ENCODE data around the gene CATSPERE. TPM values are rescaled to one million over a fixed set of nuclear protein-coding genes. Genes with fewer than 3 reads are reported as not detected.
"Not testable (repeated sequence)": the region's sequence is repeated elsewhere in the genome, so short reads cannot be mapped to it uniquely, and the experiment has no call there.

The CATSPERE gene
- total and polyA plus RNA-seq, 10 of the 15 experiments (the other 5 are each of a cell fraction or from before 2014, with no cell fraction given) = 0.04 to 0.24 (median 0.17) TPM; not detected in 3

GRCh38 chr1:244473059-244473605 is 12.1 kb downstream of the CATSPERE start (continued):
- TF ChIP-seq YBX1 (IDR thresholded peaks at IDR 0.05) (no peak), SMAD5 (IDR thresholded peaks at IDR 0.05; ENCODE audit: low read depth) (no peak), SKIL (IDR thresholded peaks at IDR 0.05; ENCODE audit: low read depth, poor library complexity, severe bottlenecking) (no peak)

DNA sequence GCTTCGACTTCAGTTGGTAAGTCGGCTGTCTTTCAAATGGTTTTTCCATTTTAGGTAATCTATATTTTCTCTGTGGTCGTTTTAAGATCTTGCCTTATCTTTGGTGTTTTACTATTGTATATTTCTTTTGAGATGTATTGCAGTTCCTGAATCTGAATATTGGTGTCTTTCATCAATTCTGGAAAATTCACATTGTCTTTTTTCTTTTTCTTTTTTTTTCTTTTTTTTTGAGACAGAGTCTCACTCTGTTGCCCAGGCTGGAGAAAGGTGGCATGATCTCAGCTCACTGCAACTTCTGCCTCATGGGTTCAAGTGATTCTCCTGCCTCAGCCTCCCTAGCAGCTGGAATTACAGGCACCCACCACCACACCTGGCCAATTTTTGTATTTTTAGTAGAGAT is 23.9 kb downstream of the CATSPERE start:
- SMC1A ChIA-PET (ENCODE audit: uncharacterized antibody, unreplicated experiment); CTCF ChIA-PET; H3K79me2 ChIP-seq (ENCODE audit: control insufficient read depth, insufficient read depth, low read length); H2AFZ ChIP-seq (ENCODE audit: control insufficient read depth, low read depth, low read length); H3K27me3 ChIP-seq (replicated peaks in 1 of 2; ENCODE audit: control insufficient read depth in 2 of 2, insufficient read depth in 2 of 2, low read length in 1 of 2); RAD21 ChIA-PET (ENCODE audit: unreplicated experiment); H3K27ac ChIP-seq (ENCODE audit: control insufficient read depth, insufficient read depth); H3K36me3 ChIP-seq (ENCODE audit: control insufficient read depth in 2 of 2, insufficient read depth in 2 of 2, low read length in 1 of 2); BruUV-seq (replicated peaks); H3K9me3 ChIP-seq (replicated peaks; ENCODE audit: control insufficient read depth, insufficient read depth, low read length); FAIRE-seq; DNase-seq (ENCODE audit: low read depth, low spot score); H3K9ac ChIP-seq (ENCODE audit: control insufficient read depth, insufficient read depth, low read length); intact Hi-C loops (cut with micrococcal nuclease; ENCODE audit: unreplicated experiment); H3K4me2 ChIP-seq (ENCODE audit: control insufficient read depth, insufficient read depth); in situ Hi-C loops (cut with MboI); H3K4me3 ChIP-seq; ATAC-seq; POLR2A ChIA-PET; H4K20me1 ChIP-seq (ENCODE audit: control insufficient read depth, insufficient read depth); H3K4me1 ChIP-seq (ENCODE audit: control insufficient read depth, insufficient read depth, low read length): not testable (repeated sequence)
- 64% methylated on average over 3 of the region's 3 CpGs for WGBS (ENCODE audit: insufficient coverage, insufficient replicate concordance, low lambda C conversion rate, missing lambda C conversion rate)

- FAIRE-seq (no peak), DNase-seq (ENCODE audit: low read depth, low spot score) (no peak), ATAC-seq (no peak)
- ChIA-PET RAD21 (ENCODE audit: unreplicated experiment) (no interaction called here), SMC1A (ENCODE audit: uncharacterized antibody, unreplicated experiment) (interaction anchor here (1.0 kb wide), 1 partner anchor 12 kb away, joined by 4 read pairs; no protein-coding TSS in a partner anchor), CTCF (no interaction called here), POLR2A (no interaction called here)
- H3K27ac ChIP-seq (ENCODE audit: control insufficient read depth, insufficient read depth) = no peak overlapping the region
- no peaks in the 10 kb centered on the region for H3K79me2 ChIP-seq (ENCODE audit: control insufficient read depth, insufficient read depth, low read length)
- intact Hi-C loops (cut with micrococcal nuclease; ENCODE audit: unreplicated experiment) (no loop called here), in situ Hi-C loops (cut with MboI) (no loop called here)
- H3K36me3 ChIP-seq (ENCODE audit: control insufficient read depth in 2 of 2, insufficient read depth in 2 of 2, low read length in 1 of 2) = no peaks in the 10 kb centered on the region
- no peak overlapping the region for H3K4me3 ChIP-seq
- no peaks in the 10 kb centered on the region for H4K20me1 ChIP-seq (ENCODE audit: control insufficient read depth, insufficient read depth)
- TF ChIP-seq EZH2 (IDR thresholded peaks at IDR 0.05; ENCODE audit: borderline replicate concordance, control insufficient read depth, low read depth, low read length) (no peak), BACH1 (IDR thresholded peaks at IDR 0.05; ENCODE audit: borderline replicate concordance) (no peak), CREM (IDR thresholded peaks at IDR 0.05; ENCODE audit: low read depth) (no peak), ATF7 (IDR thresholded peaks at IDR 0.05; ENCODE audit: low read depth) (no peak), IRF3 (IDR thresholded peaks at IDR 0.05) (no peak)
- 64% methylated on average over 2 of the region's 2 CpGs for WGBS (ENCODE audit: insufficient coverage, insufficient replicate concordance, low lambda C conversion rate, missing lambda C conversion rate)
- H2AFZ ChIP-seq (ENCODE audit: control insufficient read depth, low read depth, low read length) = no peak overlapping the region
- no peak overlapping the region for H3K9ac ChIP-seq (ENCODE audit: control insufficient read depth, insufficient read depth, low read length)
- no peaks in the 10 kb centered on the region for H3K4me1 ChIP-seq (ENCODE audit: control insufficient read depth, insufficient read depth, low read length)
- H3K9me3 ChIP-seq (replicated peaks; ENCODE audit: control insufficient read depth, insufficient read depth, low read length) = no peaks in the 10 kb centered on the region
- BruUV-seq (replicated peaks) = no TSS peak
- H3K27me3 ChIP-seq (replicated peaks in 1 of 2; ENCODE audit: control insufficient read depth in 2 of 2, insufficient read depth in 2 of 2, low read length in 1 of 2) = no peaks in the 10 kb centered on the region
- H3K4me2 ChIP-seq (ENCODE audit: control insufficient read depth, insufficient read depth) = no peak overlapping the region
These were observed 33.6 kb downstream of the CATSPERE start for GRCh38 chr1:244494653-244495052.

Measured in GM12878 (cell line).